Activated naive CD4-positive, alpha-beta T cell (primary cell): ENCODE data around the gene SPEG.
"Not testable (repeated sequence)": the region's sequence is repeated elsewhere in the genome, so short reads cannot be mapped to it uniquely, and the experiment has no call there.

Source experiments
- DNase-seq, 4 experiments: peaks; one replicate each; lab custom pipeline; 2025; lab: John Stamatoyannopoulos, UW

Gene SPEG

GRCh38 chr2:219404954-219405353 is 29.7 kb upstream of the SPEG start:
- DNase-seq, result no peak

- DNase-seq, result no peak
Observed at GRCh38 chr2:219405451-219405850, 29.2 kb upstream of the SPEG start.

- DNase-seq, result no peak
Observed at GRCh38 chr2:219405958-219406860, 28.4 kb upstream of the SPEG start.

DNA sequence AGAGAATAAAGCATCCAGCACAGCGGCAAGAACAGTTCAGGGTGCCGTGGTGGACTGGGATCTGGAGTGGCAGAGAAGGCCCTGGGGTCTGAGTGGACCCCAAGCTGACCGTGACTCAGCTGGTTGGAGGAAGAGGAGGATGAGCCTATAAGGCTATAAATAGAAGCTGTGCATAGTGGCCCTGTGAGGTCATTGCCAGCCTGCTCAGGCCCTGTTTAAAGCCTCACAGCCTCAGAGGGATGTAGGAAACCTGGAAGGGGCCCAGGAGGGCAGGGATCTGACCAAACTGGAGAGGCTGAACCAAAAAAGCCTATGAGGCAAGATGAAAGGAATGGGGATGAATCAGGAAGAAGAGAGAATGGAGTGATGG is 27.8 kb upstream of the SPEG start:
- no peak for DNase-seq

DNA sequence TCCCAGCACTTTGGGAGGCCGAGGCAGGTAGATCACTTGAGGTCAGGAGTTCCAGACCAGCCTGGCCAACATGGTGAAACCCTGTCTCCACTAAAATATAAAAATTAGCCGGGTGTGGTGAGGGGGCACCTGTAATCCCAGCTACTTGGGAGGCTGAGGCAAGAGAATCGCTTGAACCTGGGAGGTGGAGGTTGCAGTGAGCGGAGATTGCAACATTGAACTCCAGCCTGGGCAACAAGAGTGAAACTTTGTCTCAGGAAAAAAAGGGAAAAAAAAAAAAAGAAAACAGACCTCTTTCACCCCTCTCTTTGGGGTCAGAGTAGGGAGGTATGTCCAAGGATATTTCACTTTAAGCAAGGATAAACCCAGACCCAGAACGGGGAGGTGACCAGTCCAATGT is 27.3 kb upstream of the SPEG start:
- DNase-seq, result not testable (repeated sequence)

DNA sequence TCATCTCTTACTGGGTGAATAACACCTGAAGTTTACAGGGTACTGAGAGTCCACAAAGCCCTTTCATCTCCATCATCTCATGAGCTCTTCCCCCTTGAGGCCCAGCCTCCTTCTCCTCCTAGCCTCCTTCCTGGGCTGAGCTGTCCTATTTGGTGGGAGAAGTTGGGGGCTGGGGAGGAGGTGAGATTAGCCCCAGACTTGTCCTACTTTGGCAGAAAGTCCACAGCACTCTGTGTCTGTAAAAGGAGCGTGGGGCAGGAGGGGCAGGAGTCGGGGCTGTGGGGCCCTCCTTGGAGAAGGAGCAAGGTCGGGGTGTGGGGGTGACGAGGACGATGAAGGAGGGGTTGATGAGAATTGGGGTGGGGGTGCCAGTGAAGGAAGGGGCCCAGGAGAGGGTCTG is 26.4 kb upstream of the SPEG start:
- no peak for DNase-seq

DNA sequence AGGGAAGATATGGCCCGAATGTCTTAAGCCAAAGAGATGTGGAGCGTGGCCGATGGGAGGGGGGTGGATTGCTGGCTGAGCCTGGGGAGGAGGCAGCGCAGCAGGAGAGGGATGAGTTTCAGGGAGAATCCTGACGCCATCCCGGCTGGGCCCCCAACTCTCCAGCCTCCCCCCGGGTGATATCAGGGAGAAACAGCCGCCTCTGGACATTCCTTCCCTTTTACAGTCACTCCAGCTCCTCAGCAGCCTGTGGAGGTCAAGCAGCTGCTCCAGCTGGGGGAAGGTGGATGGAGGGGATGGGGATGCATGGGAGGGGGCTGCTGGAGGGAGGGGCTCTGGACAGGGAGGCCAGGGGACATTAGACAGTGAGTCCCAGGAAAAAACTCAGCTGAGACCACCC is 26.0 kb upstream of the SPEG start:
- no peak for DNase-seq

GRCh38 chr2:219409619-219410018 is 25.0 kb upstream of the SPEG start:
- no peak for DNase-seq

- no peak for DNase-seq
Observed at GRCh38 chr2:219410390-219410789, 24.3 kb upstream of the SPEG start.

- no peak for DNase-seq
Observed at GRCh38 chr2:219414857-219415256, 19.8 kb upstream of the SPEG start.

GRCh38 chr2:219415580-219416234 is 18.9 kb upstream of the SPEG start:
- DNase-seq, result no peak

- no peak for DNase-seq
Observed at GRCh38 chr2:219416235-219416602, 18.4 kb upstream of the SPEG start.

GRCh38 chr2:219416938-219417337 is 17.7 kb upstream of the SPEG start:
- no peak for DNase-seq

DNA sequence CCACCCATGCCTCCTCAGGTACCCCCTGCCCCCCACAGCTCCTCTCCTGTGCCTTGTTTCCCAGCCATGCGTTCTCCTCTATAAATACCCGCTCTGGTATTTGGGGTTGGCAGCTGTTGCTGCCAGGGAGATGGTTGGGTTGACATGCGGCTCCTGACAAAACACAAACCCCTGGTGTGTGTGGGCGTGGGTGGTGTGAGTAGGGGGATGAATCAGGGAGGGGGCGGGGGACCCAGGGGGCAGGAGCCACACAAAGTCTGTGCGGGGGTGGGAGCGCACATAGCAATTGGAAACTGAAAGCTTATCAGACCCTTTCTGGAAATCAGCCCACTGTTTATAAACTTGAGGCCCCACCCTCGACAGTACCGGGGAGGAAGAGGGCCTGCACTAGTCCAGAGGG is 17.3 kb upstream of the SPEG start:
- no peak for DNase-seq

DNA sequence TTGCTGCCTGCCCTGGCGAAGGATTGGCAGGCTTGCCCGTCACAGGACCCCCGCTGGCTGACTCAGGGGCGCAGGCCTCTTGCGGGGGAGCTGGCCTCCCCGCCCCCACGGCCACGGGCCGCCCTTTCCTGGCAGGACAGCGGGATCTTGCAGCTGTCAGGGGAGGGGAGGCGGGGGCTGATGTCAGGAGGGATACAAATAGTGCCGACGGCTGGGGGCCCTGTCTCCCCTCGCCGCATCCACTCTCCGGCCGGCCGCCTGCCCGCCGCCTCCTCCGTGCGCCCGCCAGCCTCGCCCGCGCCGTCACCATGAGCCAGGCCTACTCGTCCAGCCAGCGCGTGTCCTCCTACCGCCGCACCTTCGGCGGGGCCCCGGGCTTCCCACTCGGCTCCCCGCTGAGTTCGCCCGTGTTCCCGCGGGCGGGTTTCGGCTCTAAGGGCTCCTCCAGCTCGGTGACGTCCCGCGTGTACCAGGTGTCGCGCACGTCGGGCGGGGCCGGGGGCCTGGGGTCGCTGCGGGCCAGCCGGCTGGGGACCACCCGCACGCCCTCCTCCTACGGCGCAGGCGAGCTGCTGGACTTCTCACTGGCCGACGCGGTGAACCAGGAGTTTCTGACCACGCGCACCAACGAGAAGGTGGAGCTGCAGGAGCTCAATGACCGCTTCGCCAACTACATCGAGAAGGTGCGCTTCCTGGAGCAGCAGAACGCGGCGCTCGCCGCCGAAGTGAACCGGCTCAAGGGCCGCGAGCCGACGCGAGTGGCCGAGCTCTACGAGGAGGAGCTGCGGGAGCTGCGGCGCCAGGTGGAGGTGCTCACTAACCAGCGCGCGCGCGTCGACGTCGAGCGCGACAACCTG is 16.3 kb upstream of the SPEG start, which contains the start of gene DES:
DES (plus strand) TSS at position 223 of the 857 bp plus-strand sequence; CDS start at position 309, 86 bp downstream.
- no peak for DNase-seq

DNA sequence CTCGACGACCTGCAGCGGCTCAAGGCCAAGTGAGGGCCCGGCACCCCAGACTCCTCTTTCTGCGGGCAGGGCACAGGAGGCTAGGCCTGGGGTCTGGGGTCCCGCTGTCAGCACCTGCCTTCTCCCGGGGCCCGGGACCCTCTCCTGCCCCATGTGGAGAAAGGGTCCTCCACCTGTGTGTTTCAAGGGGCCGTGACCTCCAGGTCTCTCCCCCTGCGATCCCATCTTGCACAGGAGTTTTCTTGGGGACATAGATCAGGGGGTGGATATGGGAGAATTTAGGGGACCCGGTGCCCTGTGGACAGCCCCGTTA is 15.7 kb upstream of the SPEG start:
- DNase-seq, result no peak

- DNase-seq, result no peak
Observed at GRCh38 chr2:219419331-219420197, 15.1 kb upstream of the SPEG start.

DNA sequence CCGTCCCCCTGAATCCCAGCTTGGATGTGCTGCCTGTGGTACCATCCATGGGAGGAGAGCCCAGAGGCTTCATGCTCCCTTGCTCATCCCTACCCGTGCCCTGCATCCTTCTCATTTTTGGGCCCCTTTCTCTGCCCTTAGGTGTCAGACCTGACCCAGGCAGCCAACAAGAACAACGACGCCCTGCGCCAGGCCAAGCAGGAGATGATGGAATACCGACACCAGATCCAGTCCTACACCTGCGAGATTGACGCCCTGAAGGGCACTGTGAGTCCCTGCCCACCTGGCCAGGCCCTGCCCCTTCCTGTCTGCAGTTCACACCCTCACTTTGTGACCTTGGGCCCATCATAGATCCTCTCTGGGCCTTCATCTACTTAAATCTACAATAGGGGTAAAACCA is 14.0 kb upstream of the SPEG start:
- DNase-seq, result no peak

DNA sequence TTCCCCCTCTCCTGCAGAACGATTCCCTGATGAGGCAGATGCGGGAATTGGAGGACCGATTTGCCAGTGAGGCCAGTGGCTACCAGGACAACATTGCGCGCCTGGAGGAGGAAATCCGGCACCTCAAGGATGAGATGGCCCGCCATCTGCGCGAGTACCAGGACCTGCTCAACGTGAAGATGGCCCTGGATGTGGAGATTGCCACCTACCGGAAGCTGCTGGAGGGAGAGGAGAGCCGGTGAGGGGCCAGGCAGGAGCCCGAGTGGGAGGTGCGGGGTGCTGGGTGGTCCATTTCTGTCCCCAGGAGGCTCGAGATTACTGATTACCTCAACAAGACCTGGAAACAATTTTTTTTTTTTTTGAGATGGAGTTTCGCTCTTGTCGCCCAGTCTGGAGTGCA is 13.3 kb upstream of the SPEG start:
- no peak for DNase-seq

- no peak for DNase-seq
Observed at GRCh38 chr2:219422952-219423534, 11.6 kb upstream of the SPEG start.

- DNase-seq, result no peak
Observed at GRCh38 chr2:219423652-219424377, 10.8 kb upstream of the SPEG start.
